ENCODE measurements around the gene CCNK.

The CCNK gene

GRCh38 chr14:99509871-99510555 is 28.8 kb downstream of the CCNK start:
- Histone ChIP-seq H3K27me3 (ENCODE audit: control insufficient read depth, insufficient read depth, low read length) (no peaks in the 10 kb centered on the region), H3K4me3 (ENCODE audit: low read length) (no peak overlapping the region), H3K4me2 (ENCODE audit: low read length) (no peak overlapping the region), H3K4me1 (ENCODE audit: control insufficient read depth, insufficient read depth, low read length) (no peaks in the 10 kb centered on the region), H3K36me3 (ENCODE audit: insufficient read depth, low read length) (peaks cover 61% of the 10 kb centered on the region), H3K9me3 (replicated peaks; ENCODE audit: low read length) (no peaks in the 10 kb centered on the region), H3K9ac (ENCODE audit: low read depth, low read length) (no peak overlapping the region)

GRCh38 chr14:99510556-99511139 is 29.4 kb downstream of the CCNK start:
- Histone ChIP-seq H3K4me2 (ENCODE audit: low read length) (no peak overlapping the region), H3K36me3 (ENCODE audit: insufficient read depth, low read length) (peaks cover 55% of the 10 kb centered on the region), H3K9ac (ENCODE audit: low read depth, low read length) (no peak overlapping the region), H3K27me3 (ENCODE audit: control insufficient read depth, insufficient read depth, low read length) (no peaks in the 10 kb centered on the region), H3K4me3 (ENCODE audit: low read length) (no peak overlapping the region), H3K4me1 (ENCODE audit: control insufficient read depth, insufficient read depth, low read length) (no peaks in the 10 kb centered on the region), H3K9me3 (replicated peaks; ENCODE audit: low read length) (no peaks in the 10 kb centered on the region)

- peaks cover 46% of the 10 kb centered on the region for H3K36me3 ChIP-seq (ENCODE audit: insufficient read depth, low read length)
- H3K9ac ChIP-seq (ENCODE audit: low read depth, low read length), result no peak overlapping the region
- H3K4me1 ChIP-seq (ENCODE audit: control insufficient read depth, insufficient read depth, low read length), result no peaks in the 10 kb centered on the region
- no peak overlapping the region for H3K4me2 ChIP-seq (ENCODE audit: low read length)
- H3K27me3 ChIP-seq (ENCODE audit: control insufficient read depth, insufficient read depth, low read length), result no peaks in the 10 kb centered on the region
- H3K9me3 ChIP-seq (replicated peaks; ENCODE audit: low read length), result no peaks in the 10 kb centered on the region
- no peak overlapping the region for H3K4me3 ChIP-seq (ENCODE audit: low read length)
Observed at GRCh38 chr14:99511421-99512109, 30.4 kb downstream of the CCNK start.

GRCh38 chr14:99512110-99512449 is 30.9 kb downstream of the CCNK start:
- Histone ChIP-seq H3K36me3 (ENCODE audit: insufficient read depth, low read length) (peaks cover 41% of the 10 kb centered on the region), H3K9me3 (replicated peaks; ENCODE audit: low read length) (no peaks in the 10 kb centered on the region), H3K9ac (ENCODE audit: low read depth, low read length) (no peak overlapping the region), H3K4me3 (ENCODE audit: low read length) (no peak overlapping the region), H3K4me1 (ENCODE audit: control insufficient read depth, insufficient read depth, low read length) (no peaks in the 10 kb centered on the region), H3K27me3 (ENCODE audit: control insufficient read depth, insufficient read depth, low read length) (no peaks in the 10 kb centered on the region), H3K4me2 (ENCODE audit: low read length) (no peak overlapping the region)

- Histone ChIP-seq H3K4me2 (ENCODE audit: low read length) (no peak overlapping the region), H3K4me1 (ENCODE audit: control insufficient read depth, insufficient read depth, low read length) (no peaks in the 10 kb centered on the region), H3K4me3 (ENCODE audit: low read length) (no peak overlapping the region), H3K36me3 (ENCODE audit: insufficient read depth, low read length) (peaks cover 35% of the 10 kb centered on the region), H3K9ac (ENCODE audit: low read depth, low read length) (no peak overlapping the region), H3K9me3 (replicated peaks; ENCODE audit: low read length) (no peaks in the 10 kb centered on the region), H3K27me3 (ENCODE audit: control insufficient read depth, insufficient read depth, low read length) (no peaks in the 10 kb centered on the region)
Observed at GRCh38 chr14:99512571-99513182, 31.5 kb downstream of the CCNK start.

GRCh38 chr14:99513183-99513694 is 32.0 kb downstream of the CCNK start:
- Histone ChIP-seq H3K36me3 (ENCODE audit: insufficient read depth, low read length) (peaks cover 30% of the 10 kb centered on the region), H3K9ac (ENCODE audit: low read depth, low read length) (no peak overlapping the region)

GRCh38 chr14:99513946-99514551 is 32.8 kb downstream of the CCNK start:
- Histone ChIP-seq H3K4me1 (ENCODE audit: control insufficient read depth, insufficient read depth, low read length) (no peaks in the 10 kb centered on the region), H3K27me3 (ENCODE audit: control insufficient read depth, insufficient read depth, low read length) (no peaks in the 10 kb centered on the region), H3K4me3 (ENCODE audit: low read length) (no peak overlapping the region), H3K9me3 (replicated peaks; ENCODE audit: low read length) (no peaks in the 10 kb centered on the region), H3K36me3 (ENCODE audit: insufficient read depth, low read length) (peaks cover 22% of the 10 kb centered on the region), H3K9ac (ENCODE audit: low read depth, low read length) (no peak overlapping the region), H3K4me2 (ENCODE audit: low read length) (no peak overlapping the region)

More at GRCh38 chr14:99513183-99513694, 32.0 kb downstream of the CCNK start:
- no peaks in the 10 kb centered on the region for H3K27me3 ChIP-seq (ENCODE audit: control insufficient read depth, insufficient read depth, low read length)
- H3K4me1 ChIP-seq (ENCODE audit: control insufficient read depth, insufficient read depth, low read length), result no peaks in the 10 kb centered on the region
- no peaks in the 10 kb centered on the region for H3K9me3 ChIP-seq (replicated peaks; ENCODE audit: low read length)
- H3K4me3 ChIP-seq (ENCODE audit: low read length), result no peak overlapping the region
- no peak overlapping the region for H3K4me2 ChIP-seq (ENCODE audit: low read length)

- no peak overlapping the region for H3K9ac ChIP-seq (ENCODE audit: low read depth, low read length)
- H3K4me1 ChIP-seq (ENCODE audit: control insufficient read depth, insufficient read depth, low read length), result no peaks in the 10 kb centered on the region
- H3K36me3 ChIP-seq (ENCODE audit: insufficient read depth, low read length), result peaks cover 15% of the 10 kb centered on the region
- no peak overlapping the region for H3K4me3 ChIP-seq (ENCODE audit: low read length)
- H3K27me3 ChIP-seq (ENCODE audit: control insufficient read depth, insufficient read depth, low read length), result no peaks in the 10 kb centered on the region
- no peak overlapping the region for H3K4me2 ChIP-seq (ENCODE audit: low read length)
- no peaks in the 10 kb centered on the region for H3K9me3 ChIP-seq (replicated peaks; ENCODE audit: low read length)
Observed at GRCh38 chr14:99514552-99515300, 33.5 kb downstream of the CCNK start.

GRCh38 chr14:99515301-99516155 is 34.3 kb downstream of the CCNK start:
- Histone ChIP-seq H3K4me2 (ENCODE audit: low read length) (no peak overlapping the region), H3K9me3 (replicated peaks; ENCODE audit: low read length) (no peaks in the 10 kb centered on the region), H3K4me1 (ENCODE audit: control insufficient read depth, insufficient read depth, low read length) (no peaks in the 10 kb centered on the region), H3K27me3 (ENCODE audit: control insufficient read depth, insufficient read depth, low read length) (no peaks in the 10 kb centered on the region), H3K36me3 (ENCODE audit: insufficient read depth, low read length) (peaks cover 12% of the 10 kb centered on the region), H3K9ac (ENCODE audit: low read depth, low read length) (no peak overlapping the region), H3K4me3 (ENCODE audit: low read length) (no peak overlapping the region)

- Histone ChIP-seq H3K36me3 (ENCODE audit: insufficient read depth, low read length) (peaks cover 5% of the 10 kb centered on the region), H3K4me3 (ENCODE audit: low read length) (no peak overlapping the region), H3K9me3 (replicated peaks; ENCODE audit: low read length) (no peaks in the 10 kb centered on the region), H3K4me1 (ENCODE audit: control insufficient read depth, insufficient read depth, low read length) (no peaks in the 10 kb centered on the region), H3K27me3 (ENCODE audit: control insufficient read depth, insufficient read depth, low read length) (no peaks in the 10 kb centered on the region), H3K9ac (ENCODE audit: low read depth, low read length) (no peak overlapping the region), H3K4me2 (ENCODE audit: low read length) (no peak overlapping the region)
Observed at GRCh38 chr14:99516156-99516870, 35.1 kb downstream of the CCNK start.
